Medulla oblongata (tissue), 1 donor: Measurements from ENCODE around the gene MRPS22.
A peak's percentile ranks its signal among the peaks of the same experiment; 100 is the strongest.

Experiments
- DNase-seq: peaks from one replicate; pipeline ENCODE4 v3.0.0-alpha.2; 2015; ENCODE audit errors: extremely low spot score

MRPS22 gene

DNA sequence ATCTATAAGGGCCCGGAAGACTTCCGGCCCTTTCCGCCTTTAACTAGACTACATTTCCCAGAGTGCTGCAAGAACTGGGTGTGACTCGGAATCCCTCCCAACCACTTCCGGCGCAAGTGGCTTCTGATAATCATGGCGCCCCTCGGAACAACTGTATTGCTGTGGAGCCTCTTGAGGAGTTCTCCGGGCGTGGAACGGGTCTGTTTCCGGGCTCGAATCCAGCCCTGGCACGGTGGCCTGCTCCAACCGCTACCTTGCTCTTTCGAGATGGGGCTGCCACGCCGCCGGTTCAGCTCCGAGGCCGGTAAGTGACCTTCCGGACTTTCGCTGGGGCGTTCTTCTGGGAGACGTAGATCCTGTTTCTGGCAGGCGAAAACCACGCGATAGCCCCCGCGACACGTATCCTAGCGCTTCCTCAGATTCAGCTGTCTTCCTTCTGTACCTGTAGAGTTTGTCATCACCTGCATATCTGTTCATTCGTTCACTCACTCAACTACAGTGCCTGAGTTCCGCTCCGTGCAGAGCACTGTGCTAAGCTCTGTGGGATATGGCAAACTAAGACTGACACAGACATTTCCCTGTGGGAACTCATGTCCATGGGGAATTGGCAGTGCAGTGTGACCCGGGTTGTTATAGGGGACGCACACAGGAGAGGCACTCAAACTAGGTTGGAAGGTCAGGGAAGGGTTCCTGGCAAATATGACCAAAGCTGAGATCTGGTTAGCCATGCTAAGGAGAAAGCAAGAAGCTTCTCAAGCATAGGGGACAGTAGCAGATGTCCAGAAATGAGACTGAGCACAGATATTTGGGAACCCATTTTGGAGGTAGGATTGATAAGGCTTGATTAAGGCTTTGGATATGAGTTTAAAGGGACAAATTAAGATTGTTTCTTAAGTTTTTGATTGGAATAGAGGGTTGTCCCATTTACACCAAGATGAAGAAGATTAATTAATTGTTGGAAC, at the start of gene MRPS22:
Gene MRPS22, plus strand, starts transcription at position 126 of the 962 bp plus-strand sequence. Its CDS starts 7 bp downstream, at position 133.
- DNase-seq, result peak; percentile 93

DNA sequence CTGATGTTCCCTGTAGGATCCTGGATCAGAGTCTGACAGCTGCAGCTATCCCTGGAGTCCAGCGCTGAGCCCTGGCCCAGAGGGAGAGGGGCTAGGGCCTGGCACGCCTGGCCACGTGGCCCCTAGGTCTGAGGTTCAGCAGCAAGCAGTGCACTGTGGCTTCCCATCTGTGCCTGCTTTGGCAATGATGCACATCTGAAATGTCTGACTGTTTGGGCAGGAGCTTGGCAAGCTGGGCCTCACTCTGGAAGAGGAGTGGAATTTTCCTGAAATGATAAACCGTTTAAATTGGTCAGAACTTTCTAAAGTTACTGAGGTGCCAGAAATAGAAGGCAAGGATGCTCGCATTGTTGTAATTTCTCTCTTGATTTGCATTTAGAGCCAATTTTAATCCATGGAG, 48.8 kb upstream of the MRPS22 start:
- no peak for DNase-seq

DNA sequence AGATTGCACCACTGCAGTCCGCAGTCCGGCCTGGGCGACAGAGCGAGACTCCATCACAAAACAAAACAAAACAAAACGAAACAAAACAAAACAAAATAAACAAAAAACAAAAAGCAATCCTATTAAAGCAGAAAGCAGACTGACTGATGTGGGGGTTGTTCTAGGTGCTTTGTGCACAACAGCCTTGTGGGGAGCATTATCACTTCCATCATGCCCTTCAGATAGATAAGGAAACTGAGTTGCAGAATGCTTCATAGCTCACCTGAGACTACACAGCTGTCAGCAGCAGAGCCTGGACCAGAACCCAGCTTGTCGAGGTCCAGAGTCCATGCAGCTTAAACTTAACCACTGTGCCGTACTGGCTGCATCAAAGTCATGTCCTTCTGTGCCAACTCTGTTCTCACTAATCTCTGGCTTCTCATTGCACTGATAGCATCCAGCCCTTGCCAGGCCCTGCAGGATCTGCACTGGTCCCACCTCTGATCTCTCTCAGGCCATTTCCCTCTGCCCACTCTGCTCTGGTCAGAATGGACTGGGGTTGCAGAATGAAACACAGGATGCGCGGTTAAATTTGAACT, 47.6 kb upstream of the MRPS22 start:
- DNase-seq, result no peak

- DNase-seq, result no peak
These were observed 46.1 kb upstream of the MRPS22 start for GRCh38 chr3:139297588-139298311.

GRCh38 chr3:139299261-139300132, 44.3 kb upstream of the MRPS22 start:
- DNase-seq, result no peak

DNA sequence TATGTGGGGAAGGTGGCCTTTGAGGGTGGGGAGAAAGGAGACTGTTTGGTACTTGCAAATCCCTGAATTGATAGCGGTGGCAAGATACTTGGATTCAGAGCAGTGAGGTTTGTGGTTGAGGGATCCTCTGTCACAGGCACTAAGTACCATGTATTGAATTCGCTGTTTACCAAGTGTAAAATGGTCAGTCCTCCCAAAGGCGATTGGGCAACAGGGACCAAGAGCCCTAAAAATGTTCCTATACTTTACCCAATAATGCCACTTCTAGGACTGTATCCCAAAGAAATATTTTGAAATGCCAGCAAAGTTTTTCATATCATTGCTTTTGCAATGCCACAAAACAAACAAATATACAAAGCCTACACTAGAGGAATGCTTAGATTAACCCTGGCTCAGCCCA, 43.4 kb upstream of the MRPS22 start:
- DNase-seq, result no peak

- no peak for DNase-seq
These were observed 42.6 kb upstream of the MRPS22 start for GRCh38 chr3:139301183-139301582.

GRCh38 chr3:139301654-139302053, 42.2 kb upstream of the MRPS22 start:
- DNase-seq, result no peak

DNA sequence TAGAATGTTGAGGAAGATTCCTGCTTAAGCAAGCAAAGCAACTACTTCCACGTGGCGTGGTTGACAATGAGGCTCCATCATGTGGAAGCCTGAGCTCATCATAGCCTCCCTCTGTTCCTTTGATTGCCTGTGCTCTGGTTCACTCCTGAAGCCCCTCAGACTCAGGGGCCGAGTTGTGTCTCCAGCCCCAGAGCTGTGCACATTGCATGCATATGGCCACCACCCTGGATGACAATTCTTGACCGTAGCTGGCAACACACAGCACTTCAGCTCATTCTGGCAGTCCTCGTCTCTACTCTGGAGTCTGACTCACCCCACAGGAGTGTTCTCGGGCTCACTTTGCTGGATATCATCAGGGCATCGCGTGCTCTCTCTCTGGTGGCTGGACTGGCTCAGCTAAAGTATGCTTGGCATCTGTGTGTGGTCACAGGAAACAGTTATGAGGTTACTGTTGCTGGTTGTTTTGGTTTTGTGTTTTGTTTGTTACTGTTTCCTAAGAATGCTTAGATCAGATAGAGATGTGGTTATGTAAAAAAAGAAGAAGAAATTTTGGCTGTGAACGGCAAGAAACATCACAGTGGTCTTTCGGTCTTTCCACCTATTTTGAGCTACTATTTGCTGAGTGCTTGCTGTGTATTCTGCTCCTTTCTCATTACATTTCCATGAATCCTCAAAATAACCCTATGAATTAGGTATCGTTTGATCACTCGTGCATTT, 41.6 kb upstream of the MRPS22 start:
- no peak for DNase-seq

GRCh38 chr3:139302801-139303113, 41.1 kb upstream of the MRPS22 start:
- DNase-seq, result no peak

- DNase-seq, result no peak
These were observed 40.6 kb upstream of the MRPS22 start for GRCh38 chr3:139303216-139303615.

DNA sequence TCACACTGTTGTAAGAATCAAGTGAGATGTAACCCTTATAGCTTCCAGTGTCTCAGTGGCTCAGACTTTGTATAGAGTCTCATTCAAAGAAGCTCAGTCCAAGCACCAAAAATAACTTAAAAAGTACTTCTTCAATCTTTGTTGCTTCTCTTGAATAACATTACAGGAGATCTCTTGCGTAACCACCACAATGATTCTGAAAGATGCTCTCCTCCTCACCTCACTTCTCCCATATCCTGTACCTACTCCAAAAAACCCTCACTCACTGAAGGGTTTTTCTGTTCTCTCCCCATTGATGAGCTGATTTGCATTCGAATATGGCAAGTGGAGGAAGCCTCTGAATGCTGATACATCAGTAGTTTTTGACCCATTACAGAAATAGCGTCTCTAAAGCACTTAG, 39.4 kb upstream of the MRPS22 start:
- DNase-seq, result no peak

GRCh38 chr3:139306078-139306477, 37.7 kb upstream of the MRPS22 start:
- no peak for DNase-seq

DNA sequence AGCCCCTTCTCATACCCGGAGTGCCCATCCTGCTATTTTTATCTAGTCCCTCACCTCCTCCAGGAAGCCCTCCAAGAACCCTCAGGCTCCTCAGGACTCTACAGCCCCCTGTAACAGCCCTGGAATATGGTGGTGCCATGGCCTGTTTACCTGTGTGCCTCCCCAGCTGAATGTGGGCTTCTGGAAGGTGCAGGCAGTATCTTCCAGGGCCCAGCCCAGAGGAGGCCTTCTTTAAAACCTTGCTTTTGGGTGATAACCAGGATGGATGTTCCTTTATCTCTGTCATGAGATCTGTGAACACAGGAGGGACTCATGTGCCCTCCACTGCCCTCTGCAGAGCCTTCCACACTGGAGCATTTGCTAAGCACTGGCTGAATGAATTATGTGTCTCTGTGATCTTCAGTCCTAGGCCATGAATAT, 36.7 kb upstream of the MRPS22 start:
- no peak for DNase-seq

GRCh38 chr3:139307601-139308555, 35.9 kb upstream of the MRPS22 start:
- DNase-seq, result no peak

DNA sequence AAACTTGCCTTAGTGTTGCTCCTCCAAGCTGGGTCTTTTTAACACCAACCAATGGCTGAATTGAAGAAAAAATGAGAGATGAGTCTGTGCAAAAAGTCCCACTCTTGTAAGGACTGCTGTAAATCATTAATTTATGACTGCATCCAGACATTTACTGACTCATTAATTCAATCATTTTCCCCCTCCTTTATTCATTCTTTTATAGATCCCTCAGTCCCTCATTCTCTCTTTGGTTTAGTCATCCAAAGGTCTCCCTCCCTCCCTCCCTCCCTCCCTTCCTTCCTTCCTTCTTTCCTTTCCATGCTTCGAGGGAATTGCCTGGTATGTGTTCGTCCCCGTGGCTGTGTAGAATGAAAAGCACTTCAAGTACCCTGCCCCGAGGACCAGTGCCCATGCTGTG, 35.3 kb upstream of the MRPS22 start:
- DNase-seq, result no peak

DNA sequence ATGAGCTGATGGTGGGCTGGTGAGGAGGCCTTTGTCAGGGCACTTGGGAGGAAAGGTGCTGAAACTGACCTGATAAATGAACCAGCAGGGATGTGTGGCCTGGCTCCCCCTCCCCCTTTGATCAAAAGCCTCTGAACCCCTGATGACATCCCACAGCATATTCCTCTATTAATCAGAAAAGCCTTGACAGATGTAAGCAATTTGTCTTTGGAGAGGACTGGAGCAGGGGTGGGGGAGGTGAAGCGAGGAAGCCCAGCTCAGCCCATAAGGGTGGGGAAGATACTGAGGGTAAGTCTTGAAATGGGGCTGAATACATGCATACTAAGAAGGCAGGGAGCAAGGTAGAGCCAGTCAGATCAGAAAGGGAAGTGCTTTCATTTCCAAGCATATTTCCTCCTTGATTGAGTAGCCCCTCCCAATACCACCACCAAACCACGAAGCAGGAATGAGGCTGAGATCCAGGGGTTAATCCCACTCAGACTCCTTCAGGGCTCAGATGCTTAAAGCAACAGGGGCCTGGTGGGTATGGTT, 34.7 kb upstream of the MRPS22 start:
- no peak for DNase-seq

GRCh38 chr3:139309880-139310279, 33.9 kb upstream of the MRPS22 start:
- no peak for DNase-seq

DNA sequence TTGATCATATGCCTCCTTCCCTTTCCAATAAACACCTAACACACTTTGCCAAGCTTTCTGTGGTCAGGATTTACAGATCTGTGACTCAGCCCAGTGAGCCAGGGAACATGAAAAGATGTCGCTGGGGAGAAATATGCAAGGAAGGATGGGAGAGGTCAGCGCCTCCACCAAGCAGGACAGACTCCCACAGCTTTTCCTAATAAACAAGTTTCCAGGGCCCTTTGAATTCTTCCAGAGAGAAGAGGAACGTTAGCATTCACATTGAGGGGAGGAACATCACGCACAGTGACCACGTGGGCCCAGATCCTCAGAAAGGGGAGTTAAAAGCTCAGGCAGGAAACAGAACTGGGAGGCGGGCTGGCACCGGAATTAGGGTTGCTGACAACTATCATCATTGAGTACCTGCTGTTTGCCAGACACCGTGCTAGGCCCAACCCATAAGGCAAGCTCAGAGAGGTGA, 33.3 kb upstream of the MRPS22 start:
- no peak for DNase-seq
